HG03457 (cell line): ENCODE results near the gene COL12A1.
"Not testable (repeated sequence)": the region's sequence is repeated elsewhere in the genome, so short reads cannot be mapped to it uniquely, and the experiment has no call there.

Source experiments
- ATAC-seq: cut with Tn5 transposase; IDR thresholded peaks from one replicate; pipeline ENCODE4 v1.9.1; 2021; ENCODE audit warnings: moderate number of reproducible peaks; ENCODE audit not compliant: unreplicated experiment

COL12A1 gene

DNA sequence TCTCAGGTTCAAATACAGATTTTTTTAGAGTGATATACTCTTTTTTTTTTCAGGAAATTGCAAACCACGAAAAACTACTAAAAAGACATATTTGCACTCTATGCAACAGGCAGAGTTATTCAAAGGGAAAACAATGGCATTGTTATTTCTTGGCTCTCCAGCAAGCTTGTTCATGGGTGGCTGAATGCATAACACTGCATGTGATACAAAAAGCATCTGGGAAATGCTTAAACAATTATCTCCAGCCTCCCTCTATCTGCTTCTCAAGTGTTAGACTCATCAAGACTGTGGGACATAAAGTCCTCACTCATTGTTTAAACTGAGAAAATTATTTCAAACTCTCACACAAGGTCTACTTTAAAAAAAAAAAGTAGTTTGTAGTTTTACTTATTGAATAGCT lies 7.3 kb upstream of the COL12A1 start:
- ATAC-seq = no peak

DNA sequence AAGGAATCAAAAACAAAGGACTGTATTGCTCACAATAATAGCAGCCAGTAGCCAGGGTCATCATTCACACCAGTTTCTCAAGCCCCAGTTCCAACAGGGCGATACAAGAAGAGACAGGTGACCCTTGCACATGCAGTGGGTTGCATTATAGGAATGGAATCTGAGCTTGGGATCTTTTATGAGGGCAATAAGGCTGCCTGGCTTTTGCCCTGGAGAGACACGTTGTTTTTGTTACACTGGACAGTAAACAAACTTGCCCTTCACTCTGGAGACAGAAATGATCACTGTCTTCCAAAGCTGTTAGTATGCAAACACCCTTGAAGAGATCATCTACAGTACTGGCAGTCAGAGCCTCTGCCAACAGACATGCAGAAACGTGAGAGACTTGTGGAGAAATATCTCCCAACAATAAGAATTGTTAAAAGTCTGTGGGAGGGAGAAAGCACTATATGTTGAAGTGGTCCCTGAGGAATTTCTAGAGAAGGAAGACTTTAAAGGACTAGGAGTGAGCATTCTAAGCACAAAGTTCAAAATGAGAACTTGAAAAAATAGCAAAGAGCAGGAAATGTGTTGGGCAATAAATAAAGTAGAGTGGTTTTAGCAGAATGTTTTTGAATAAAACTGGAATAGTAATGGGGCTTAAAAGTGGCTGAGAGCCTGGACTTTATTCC lies 6.2 kb upstream of the COL12A1 start:
- ATAC-seq = no peak

- ATAC-seq = no peak
Measured at GRCh38 chr6:75210885-75211739, 5.3 kb upstream of the COL12A1 start.

- no peak for ATAC-seq
Measured at GRCh38 chr6:75209184-75209723, 3.4 kb upstream of the COL12A1 start.

DNA sequence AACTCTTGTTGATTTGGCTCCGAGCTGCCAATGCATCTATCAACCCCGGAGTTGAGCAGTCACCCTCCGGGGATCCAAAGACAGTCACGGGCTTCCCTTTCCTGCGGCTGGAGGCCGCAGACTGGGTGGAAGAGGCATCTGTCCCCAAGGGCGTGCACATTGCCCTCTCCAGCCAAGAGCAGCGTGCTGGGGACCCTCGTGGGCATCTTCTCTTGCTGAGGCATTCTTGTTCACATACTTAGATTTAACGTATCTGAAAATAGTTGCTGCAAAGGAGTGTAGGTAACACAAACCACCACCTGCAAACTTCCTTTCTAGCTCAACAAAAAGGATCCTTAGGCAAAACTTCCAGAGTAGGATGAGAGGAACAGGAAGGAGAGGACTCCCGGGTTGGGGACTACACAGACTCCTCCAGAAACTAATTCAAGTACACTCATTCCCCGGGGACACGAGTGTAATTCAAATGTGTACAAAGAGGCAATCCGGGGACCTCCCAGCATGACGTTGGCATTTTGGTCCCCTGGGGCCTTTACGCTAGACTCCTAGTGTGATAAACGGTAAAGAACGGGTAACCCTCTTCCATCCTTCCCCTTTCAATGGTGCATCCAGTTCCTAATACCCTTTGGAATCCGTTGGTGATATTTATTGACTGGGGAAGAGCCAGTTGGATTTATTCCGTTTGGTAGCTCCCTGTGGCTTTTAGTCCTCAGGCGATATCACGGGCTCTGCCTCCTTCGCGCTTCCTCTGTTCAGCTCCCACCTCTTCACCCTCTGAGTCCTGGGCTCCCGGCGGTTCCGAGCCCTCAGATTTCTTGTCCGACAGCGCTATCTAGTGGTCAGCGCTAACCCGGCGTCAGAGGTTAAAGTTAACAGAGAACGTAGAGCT lies 2.7 kb upstream of the COL12A1 start:
- peak; percentile 78 for ATAC-seq

- ATAC-seq = no peak
Measured at GRCh38 chr6:75206576-75207342, 906 bp upstream of the COL12A1 start.

- ATAC-seq = no peak
Measured at GRCh38 chr6:75204959-75205775, 686 bp downstream of the COL12A1 start.

DNA sequence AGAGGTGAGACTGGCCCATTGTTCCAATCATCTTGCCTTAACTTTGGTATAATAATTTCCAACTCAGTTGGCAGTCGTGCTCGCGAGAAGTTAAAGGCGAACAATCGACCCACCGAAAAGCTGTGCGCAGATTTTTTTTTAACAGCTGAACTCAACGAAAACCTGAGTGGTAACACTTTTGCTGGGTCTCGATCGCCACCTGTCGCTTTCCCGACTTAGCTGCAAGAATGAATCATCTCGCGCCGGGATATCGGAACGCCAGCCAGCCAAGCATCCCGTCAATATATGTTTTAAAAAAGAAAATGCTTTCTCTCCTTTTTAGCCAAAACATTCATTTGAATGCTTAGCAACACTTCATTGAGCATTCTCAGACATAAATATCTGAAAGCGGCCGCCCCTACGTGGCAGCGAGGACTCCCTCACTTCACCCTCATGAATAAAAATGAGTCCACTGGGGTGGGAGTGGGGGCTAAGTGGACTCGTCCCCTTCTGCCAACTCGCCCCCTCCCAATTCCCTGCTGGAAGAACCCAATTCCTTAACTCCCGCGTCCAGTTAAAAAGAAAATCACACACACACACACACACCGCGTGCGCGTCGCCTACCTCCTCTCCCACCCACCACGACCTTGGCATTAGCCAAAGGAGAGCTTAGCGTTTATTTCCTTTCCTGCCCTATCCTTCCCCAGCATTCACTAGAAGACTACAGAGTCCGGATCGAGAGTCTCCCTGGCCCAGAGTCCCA lies 1.5 kb downstream of the COL12A1 start:
- no peak for ATAC-seq

GRCh38 chr6:75203721-75204120 lies 2.1 kb downstream of the COL12A1 start:
- no peak for ATAC-seq

DNA sequence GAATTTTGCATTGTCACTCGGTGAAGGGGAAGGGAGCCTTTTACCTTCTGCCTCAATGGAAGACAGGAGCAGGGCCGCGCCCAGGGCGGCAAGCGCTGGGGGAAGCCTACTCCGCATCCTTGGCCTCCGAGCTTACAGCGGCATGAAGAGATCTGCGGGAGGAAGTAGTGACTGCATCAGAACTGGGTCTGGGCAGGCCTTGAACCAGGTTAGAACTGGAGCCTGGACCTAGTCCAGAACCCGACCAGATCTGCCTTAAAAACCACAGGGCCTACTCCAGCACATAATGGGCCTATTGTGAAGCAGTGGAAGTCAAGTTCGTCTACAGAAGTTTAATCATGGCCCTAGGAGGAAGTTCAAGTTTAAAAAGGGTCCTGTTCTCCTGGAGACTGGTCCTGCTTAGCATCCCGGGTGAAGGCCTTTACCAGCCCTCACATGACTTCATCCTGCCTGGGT lies 3.1 kb downstream of the COL12A1 start:
- ATAC-seq = no peak

DNA sequence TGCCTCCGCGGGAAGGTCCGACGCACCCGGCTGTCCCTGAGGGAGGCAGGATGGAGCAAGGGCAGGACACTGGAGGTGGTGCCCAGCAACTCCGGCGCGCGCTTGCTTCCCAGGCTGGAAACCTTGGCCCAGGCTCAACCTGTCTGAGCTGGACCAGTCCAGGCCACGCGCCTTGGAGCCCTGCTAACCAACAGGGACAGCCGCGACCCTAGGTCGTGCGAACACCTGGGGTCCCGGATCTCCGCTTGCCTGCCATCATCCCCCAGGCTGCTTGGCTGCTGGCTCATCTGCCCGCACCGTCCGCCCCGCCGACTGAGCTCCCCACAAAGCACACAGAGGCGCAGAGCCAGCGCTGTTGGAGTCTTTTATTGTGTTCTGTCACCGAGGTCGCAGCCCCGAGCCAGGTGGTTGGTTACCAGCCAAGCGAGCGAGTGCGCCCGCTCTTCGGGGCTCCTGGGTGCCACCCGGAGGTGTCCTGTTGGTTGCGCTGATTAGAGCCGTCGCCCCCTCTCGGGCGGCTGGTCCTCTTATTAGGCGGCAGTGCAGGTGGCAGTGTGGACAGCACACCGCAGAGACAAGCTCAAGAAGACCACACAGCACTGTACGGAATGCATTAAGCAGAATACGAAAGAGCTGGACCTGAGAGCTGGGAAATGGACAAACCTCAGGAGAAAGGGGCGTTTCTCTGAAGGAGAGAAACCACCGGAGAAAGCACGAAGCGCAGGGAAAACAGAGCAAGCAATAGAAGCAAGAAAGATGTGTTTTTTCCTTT lies 3.8 kb downstream of the COL12A1 start:
- no peak for ATAC-seq

DNA sequence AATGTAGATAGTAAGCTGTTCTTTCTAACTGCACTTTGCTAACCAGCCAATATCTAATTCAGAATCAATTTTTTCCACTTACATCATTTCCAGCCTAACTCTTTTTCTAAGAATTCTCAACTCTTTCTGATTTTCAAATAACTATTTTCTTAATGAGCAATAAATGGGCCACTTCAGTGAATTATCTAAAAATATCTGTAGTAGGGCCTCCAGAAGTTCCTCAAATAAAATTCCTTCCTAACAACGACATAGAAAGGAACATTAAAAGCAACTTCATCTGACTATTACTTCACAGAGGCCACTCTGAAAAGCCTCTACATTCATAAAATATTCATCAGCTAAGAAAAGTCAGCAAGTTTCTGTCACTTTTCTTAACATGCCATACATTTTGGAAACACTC lies 4.8 kb downstream of the COL12A1 start:
- no peak for ATAC-seq

DNA sequence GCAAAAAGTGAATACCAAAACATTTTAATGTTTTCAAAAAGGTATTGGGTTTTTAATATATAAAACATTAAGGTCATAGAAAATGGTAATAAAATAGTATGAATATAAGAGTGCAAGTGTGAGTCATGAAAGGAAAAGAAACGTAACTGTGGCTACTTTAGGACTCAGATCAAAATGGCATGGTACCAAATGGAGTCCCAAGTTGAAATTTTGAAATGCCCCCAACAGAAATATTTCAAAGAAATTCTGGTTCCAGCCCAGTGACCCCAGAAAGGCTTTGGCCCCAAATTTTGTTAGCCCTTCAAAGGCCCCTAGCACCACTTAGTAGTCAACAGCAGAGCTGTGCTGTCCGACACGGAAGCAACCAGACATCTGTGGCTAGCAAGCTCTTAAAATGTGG lies 6.0 kb downstream of the COL12A1 start:
- no peak for ATAC-seq

- ATAC-seq = no peak
Measured at GRCh38 chr6:75196081-75196687, 9.7 kb downstream of the COL12A1 start.

DNA sequence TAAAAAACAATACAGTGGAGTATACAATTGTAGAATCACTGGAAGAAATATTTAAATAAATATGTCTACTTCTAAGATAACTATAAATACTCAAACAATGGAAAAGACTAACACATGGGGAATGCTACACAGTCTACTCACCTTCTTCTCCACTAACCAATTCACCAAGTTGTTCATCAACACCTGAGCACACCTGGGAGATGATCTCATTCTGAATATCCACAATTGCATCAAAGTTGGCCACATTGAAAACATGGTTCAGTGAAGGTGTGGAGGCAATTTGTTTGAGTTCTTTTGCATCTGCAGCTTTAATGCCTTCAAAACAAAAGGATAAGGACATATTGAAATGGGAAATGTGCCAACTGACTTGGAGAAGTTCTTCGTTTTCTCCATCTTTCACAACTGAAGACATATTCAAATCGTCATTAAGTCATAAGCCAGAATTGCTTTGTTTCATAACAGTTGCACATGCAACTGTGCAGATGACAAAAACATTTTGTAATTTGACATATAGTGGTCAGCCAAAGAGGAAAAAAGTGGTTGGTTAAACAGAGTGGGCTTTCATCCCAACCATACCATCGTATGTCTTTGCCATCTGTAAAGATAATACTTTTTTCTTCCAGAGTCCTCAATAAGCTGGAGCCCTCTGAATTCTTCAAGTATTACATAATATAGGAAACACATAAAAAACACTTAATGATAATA lies 17.5 kb downstream of the COL12A1 start:
- no peak for ATAC-seq

DNA sequence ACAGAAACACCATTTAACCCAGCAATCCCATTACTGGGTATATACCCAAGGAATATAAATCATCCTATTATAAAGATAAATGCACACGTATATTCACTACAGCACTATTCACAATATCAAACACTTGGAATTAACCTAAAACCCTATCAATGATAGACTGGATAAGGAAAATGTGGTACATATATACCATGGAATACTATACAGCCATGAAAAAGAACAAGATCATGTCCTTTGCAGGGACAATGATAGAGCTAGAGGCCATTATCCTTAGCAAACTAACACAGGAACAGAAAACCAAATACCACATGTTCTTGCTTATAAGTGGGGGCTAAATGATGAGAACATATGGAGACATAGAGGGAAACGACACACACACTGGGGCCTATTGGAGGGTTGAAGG lies 19.3 kb downstream of the COL12A1 start:
- ATAC-seq = not testable (repeated sequence)

- ATAC-seq = no peak
Measured at GRCh38 chr6:75183099-75183541, 22.7 kb downstream of the COL12A1 start.
